WI38 (cell line): ENCODE results near the gene FADS6.

Experiments used
- H3K4me3 ChIP-seq: 2 replicates; pipeline ENCODE4 v1.5.1; 2011; ENCODE audit warnings: low read depth, mild to moderate bottlenecking, control low read depth, low read length
- TF ChIP-seq, protein P1 (sequence below): IDR thresholded peaks from 2 replicates; pipeline ENCODE4 v1.5.1; 2012; ENCODE audit warnings: low read depth, mild to moderate bottlenecking, control low read depth, low read length

The FADS6 gene

DNA sequence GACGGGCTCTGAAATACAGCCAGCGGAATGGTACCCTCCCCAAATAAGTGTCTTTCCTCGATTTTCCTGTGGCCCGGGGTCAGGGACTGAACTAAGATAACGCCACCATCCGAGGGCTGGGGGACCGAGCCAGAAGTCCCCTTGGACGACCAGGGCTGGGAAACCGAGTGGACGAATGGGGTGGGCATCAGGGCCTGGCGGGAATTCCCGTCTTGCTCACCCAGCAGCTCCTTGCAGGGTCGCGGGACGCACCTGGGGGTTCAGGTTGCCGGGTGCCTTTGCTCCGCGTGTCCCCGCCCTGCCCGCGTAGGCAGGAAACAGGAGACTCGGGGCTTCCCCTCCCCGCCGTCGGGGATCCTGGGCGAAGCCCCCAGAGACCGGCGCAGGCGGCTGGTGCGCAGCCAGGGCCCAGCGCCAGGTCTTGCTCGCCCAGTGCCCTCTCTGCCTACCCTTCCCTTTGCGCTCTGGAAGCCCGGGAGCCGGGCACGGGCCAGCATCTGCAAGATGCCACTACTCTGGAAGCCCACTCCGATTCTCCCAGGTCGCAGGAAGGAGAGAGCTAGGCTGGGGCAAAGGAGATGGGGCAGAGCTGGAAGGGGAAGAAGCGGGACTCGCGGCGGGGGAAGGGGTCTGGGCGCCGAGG lies 33.1 kb downstream of the FADS6 start:
- TF ChIP-seq, protein P1, sequence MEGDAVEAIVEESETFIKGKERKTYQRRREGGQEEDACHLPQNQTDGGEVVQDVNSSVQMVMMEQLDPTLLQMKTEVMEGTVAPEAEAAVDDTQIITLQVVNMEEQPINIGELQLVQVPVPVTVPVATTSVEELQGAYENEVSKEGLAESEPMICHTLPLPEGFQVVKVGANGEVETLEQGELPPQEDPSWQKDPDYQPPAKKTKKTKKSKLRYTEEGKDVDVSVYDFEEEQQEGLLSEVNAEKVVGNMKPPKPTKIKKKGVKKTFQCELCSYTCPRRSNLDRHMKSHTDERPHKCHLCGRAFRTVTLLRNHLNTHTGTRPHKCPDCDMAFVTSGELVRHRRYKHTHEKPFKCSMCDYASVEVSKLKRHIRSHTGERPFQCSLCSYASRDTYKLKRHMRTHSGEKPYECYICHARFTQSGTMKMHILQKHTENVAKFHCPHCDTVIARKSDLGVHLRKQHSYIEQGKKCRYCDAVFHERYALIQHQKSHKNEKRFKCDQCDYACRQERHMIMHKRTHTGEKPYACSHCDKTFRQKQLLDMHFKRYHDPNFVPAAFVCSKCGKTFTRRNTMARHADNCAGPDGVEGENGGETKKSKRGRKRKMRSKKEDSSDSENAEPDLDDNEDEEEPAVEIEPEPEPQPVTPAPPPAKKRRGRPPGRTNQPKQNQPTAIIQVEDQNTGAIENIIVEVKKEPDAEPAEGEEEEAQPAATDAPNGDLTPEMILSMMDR = no peak
- H3K4me3 ChIP-seq = no peak overlapping the region

DNA sequence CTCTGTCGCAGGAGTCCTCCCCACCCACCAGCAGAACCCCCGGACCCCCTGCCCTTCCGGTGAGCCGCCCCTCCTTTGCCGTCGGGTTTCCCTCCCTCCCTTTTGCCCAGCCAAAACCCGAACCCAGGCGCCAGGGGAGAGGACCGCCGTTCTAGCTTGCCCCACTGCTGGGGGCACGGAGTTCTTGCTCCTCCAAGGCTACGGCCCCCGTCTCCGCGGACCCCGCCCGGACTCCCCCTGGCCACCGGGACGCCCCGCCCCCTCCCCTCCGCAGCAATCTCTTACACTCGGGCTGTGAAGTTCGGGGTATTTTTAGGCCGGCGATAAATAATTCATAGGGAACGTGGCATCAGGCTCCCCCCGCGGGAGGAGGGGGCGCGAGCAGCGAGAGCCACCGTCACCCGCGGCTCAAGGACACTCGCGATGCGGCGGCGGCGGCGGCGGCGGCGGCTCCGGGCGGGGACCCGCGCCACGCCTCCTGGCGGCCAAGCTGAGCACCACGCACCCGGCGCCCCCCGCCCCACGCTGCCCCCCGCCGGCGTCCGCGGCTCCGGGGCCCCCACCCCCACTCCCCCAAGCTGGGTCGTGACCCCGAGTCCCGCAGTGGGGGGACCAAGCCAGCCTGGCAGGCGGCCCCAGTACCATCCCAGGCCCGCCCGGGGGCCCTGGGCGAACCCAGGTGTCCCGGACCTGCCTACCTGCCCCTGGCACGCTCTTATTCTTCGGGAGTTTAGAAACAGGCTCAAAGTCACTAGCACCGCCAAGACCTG lies 33.8 kb downstream of the FADS6 start, which contains the start of gene GRIN2C:
TSS of gene GRIN2C (minus strand) at position 427 of the 770 bp plus-strand sequence. CDS start 4,793 bp downstream, outside the sequence.
- TF ChIP-seq, protein P1 = no peak

GRCh38 chr17:74858672-74859458 lies 34.6 kb downstream of the FADS6 start:
- H3K4me3 ChIP-seq = no peak overlapping the region
- TF ChIP-seq, protein P1 = no peak

More for the DNA sequence above, 33.8 kb downstream of the FADS6 start, which contains the start of gene GRIN2C:
- H3K4me3 ChIP-seq = no peak within 1 kb of the TSS

DNA sequence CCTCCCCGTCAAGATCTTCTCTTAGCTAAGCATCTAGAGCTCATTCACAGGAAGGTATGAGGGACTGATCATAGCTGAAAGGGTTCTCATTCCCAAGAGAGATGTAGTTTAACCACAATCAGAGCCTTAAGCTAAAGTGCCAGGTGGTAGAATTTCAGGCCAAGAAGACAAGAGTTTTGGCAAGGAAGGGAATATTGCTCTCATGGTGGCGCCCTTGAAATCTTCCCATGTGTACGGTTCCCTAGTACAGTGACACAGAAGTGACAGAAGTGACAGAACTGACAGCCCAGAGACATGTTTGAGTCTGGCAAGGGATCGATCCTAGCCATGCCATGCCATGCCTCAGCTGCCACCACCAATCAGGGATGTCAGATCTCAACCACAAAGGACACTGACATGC lies 36.2 kb downstream of the FADS6 start:
- TF ChIP-seq, protein P1 = no peak
- no peak overlapping the region for H3K4me3 ChIP-seq

- H3K4me3 ChIP-seq = no peak overlapping the region
- TF ChIP-seq, protein P1 = no peak
These were observed 37.3 kb downstream of the FADS6 start for GRCh38 chr17:74856112-74856511.

GRCh38 chr17:74855323-74855722 lies 38.1 kb downstream of the FADS6 start:
- TF ChIP-seq, protein P1 = no peak

More at GRCh38 chr17:74855323-74855722, 38.1 kb downstream of the FADS6 start:
- no peak overlapping the region for H3K4me3 ChIP-seq
